Lung (tissue), 12 donors: ENCODE results near the gene OBSCN. TPM values are rescaled to one million over a fixed set of nuclear protein-coding genes. Genes with fewer than 3 reads are reported as not detected.

Experiments used
- ATAC-seq: fragments of 200-7000 bp; cut with Tn5 transposase; one replicate; pipeline ENCODE4 v1.9.1; 2020; ENCODE audit warnings: moderate number of reproducible peaks; ENCODE audit not compliant: insufficient read depth, low FRiP score
- DNase-seq, 3 donors: peaks; one replicate each; pipeline ENCODE4 v3.0.0-alpha.2; 2013 to 2017
- H3K27ac ChIP-seq, 2 donors: one replicate each; pipeline ENCODE4 v1.5.1; 2013; ENCODE audit warnings: mild to moderate bottlenecking in 2 of 2, moderate library complexity in 2 of 2, control low read depth in 1 of 2, inconsistent platforms in 1 of 2, low read depth in 1 of 2, low read length in 1 of 2
- H3K27me3 ChIP-seq, 3 donors: one replicate each; pipeline ENCODE4 v1.5.1; 2013; ENCODE audit warnings: low read length in 2 of 3; ENCODE audit not compliant: control insufficient read depth in 3 of 3, insufficient read depth in 3 of 3
- H3K36me3 ChIP-seq, 4 donors: one replicate each; pipeline ENCODE4 v1.5.1; 2013; ENCODE audit warnings: low read length in 4 of 4, mild to moderate bottlenecking in 1 of 4, moderate library complexity in 1 of 4; ENCODE audit not compliant: control insufficient read depth in 4 of 4, insufficient read depth in 4 of 4
- H3K4me1 ChIP-seq, 5 donors: one replicate each; pipeline ENCODE4 v1.5.1; 2013; ENCODE audit warnings: low read length in 5 of 5, mild to moderate bottlenecking in 2 of 5, moderate library complexity in 1 of 5; ENCODE audit not compliant: control insufficient read depth in 5 of 5, insufficient read depth in 5 of 5
- H3K4me3 ChIP-seq: one replicate; pipeline ENCODE4 v1.5.1; 2013; ENCODE audit warnings: mild to moderate bottlenecking, control low read depth, moderate library complexity
- H3K9ac ChIP-seq, 2 donors: one replicate each; pipeline ENCODE4 v1.5.1; 2013; ENCODE audit warnings: low read length in 2 of 2, control low read depth in 1 of 2; ENCODE audit not compliant: insufficient read depth in 1 of 2
- H3K9me3 ChIP-seq, 4 donors: one replicate each; pipeline ENCODE4 v1.5.1; 2013; ENCODE audit warnings: low read length in 3 of 4, mild to moderate bottlenecking in 1 of 4, moderate library complexity in 1 of 4; ENCODE audit not compliant: control insufficient read depth in 4 of 4, insufficient read depth in 3 of 4
- CTCF ChIP-seq: IDR thresholded peaks from 2 replicates; pipeline ENCODE4 v1.5.1; 2012; ENCODE audit warnings: mild to moderate bottlenecking; ENCODE audit errors: control extremely low read depth, extremely low read depth
- WGBS, 2 donors: extraction: QIAGEN DNeasy Blood & Tissue Kit; methylation state at CpG; one replicate each; pipeline ENCODE4 v1.1.7; 2013; 5-methylcytosine and 5-hydroxymethylcytosine counted together
- polyA plus RNA-seq, 2 donors: library from polyadenylated mRNA; stranded (reverse); fragments of 200-250 nt; gene quantifications; one replicate each; pipeline ENCODE4 v1.2.1, GENCODE V29; 2013
- total RNA-seq, 2 donors: library from RNA; depleted of rRNA in 1 of 2; stranded (reverse); fragments of >200 nt in 1 of 2; gene quantifications; one replicate each; pipeline ENCODE4 v1.2.1, GENCODE V29; 2014 to 2021
- donor health status: control.
- donor health status: control.
- donor health status: Bipolar disorder and iron deficiency.
- donor health status: healthy.
- donor health status: DM: yes; HTN: yes; CAD: no.

Gene OBSCN
- total and polyA plus RNA-seq, 4 donors: 5.1 to 47.3 (median 25.4) TPM

DNA sequence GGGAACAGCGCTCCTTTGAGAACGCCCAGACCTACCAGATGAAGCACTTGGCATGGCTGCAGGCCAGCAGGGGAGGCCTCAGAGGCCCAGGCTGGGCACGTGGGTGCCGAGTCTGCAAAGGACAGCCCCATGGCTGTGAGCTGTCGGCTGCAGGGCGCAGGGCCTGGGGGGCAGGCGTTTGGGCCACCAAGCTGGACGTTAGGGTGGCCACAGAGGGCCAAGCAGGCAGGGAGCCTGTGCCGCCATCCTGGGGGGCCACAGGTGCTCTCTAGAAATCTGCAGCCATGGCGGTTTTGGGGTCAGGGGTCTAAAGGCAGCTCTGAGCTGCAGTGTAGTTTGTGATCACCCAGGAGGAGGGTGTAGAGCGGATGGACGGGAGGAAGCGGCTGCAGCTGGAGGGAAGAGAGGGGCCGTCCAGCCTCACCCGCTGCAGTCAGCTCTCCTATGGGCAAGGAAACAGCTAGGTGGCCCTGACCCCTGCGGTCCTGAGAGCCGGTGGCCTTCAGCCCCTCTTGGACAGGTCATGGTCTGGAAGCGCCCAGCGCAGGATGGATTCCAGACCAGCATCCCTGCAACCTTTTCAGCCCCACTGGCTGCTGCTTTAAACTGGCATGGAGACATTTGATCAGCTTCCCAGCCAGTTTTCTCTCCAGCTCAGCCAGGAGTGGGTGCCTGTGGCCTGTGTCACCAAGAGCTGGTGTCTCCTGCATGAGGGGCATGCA lies 31.2 kb upstream of the OBSCN start:
- no peak overlapping the region for H3K4me3 ChIP-seq
- 74 to 75% methylated on average over 19 of the region's 19 CpGs for WGBS, 2 donors
- H3K9ac ChIP-seq: no peak overlapping the region
- TF ChIP-seq CTCF: no peak
- peaks cover 0 to 16% (median 10%) of the 10 kb centered on the region in 4 donors for H3K36me3 ChIP-seq
- no peaks in the 10 kb centered on the region for H3K27me3 ChIP-seq
- peaks cover 0 to 16% (median 0%) of the 10 kb centered on the region in 5 donors for H3K4me1 ChIP-seq
- DNase-seq (no peak), ATAC-seq (no peak)
- no peaks in the 10 kb centered on the region for H3K9me3 ChIP-seq
- H3K27ac ChIP-seq: peak overlapping the region in 1 of 2 donors; percentile 68

DNA sequence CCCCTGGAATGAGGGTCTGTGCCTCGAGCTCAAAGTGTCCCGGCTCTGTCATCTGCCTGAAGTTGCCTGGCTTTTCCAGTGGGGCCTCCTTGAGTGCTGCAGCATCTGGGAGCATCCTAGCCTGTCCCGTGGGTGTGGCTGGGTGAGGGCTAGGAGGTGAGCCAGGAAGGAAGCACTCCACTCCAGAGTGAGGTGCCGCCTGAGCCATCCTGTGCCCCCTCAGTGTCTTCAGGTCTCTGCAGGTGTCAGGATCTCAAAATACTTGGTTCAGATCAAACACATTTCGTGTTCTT lies 30.7 kb upstream of the OBSCN start:
- Histone ChIP-seq H3K36me3 (peaks cover 0 to 16% (median 10%) of the 10 kb centered on the region in 4 donors), H3K27me3 (no peaks in the 10 kb centered on the region), H3K4me1 (peaks cover 0 to 16% (median 0%) of the 10 kb centered on the region in 5 donors), H3K27ac (peak overlapping the region in 1 of 2 donors; percentile 68), H3K4me3 (no peak overlapping the region), H3K9me3 (no peaks in the 10 kb centered on the region), H3K9ac (no peak overlapping the region)
- 81 to 85% methylated on average over 5 of the region's 5 CpGs for WGBS, 2 donors
- ATAC-seq (no peak), DNase-seq (no peak)
- no peak for TF ChIP-seq CTCF

DNA sequence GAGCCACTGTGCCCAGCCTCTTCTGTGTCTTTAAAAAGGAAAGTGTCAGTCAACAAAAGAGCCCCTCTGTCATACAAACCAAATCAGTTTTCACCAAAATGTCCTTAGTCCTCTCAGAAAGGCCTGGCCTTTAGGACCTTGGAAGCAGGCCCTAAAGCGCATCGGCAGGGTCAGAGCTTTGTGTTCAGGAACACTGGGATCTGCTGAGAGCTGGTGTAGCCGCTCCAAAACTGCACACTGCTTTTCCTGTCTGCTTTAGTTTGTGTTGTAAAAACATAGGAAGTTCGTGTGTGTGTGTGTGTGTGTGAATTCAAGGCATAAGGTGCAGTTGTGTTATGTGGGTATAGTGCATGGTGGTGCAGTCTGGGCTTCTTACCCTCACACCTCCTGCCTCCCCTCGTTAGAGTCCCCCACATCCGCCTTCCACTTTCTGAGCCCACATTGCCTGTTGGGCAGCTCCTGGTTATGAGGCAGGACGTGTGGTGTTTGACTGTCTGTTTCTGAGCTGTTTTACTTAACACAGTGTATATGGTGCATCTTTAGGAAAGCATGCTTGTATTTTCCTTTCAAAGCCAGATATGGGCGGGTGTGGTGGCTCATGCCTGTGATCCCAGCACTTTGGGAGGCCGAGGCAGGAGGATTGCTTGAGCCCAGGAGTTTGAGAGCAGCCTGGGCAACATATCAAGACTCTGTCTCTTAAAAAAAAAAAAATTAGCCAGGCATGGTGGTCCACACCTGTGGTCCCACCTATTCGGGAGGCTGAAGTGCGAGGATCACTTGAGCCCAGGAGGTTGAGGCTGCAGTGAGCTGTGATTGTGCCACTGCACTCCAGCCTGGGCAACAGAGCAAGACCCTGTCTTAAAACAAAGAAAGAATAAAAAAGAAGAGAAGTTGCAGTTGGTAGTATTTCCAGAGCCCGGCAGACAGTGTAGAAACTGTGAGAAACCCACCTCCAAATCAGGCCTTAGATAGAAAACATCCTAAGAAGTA lies 29.8 kb upstream of the OBSCN start:
- Histone ChIP-seq H3K9me3 (no peaks in the 10 kb centered on the region), H3K4me1 (peaks cover 0 to 16% (median 0%) of the 10 kb centered on the region in 5 donors), H3K36me3 (peaks cover 0 to 16% (median 10%) of the 10 kb centered on the region in 4 donors), H3K27ac (peak overlapping the region in 1 of 2 donors; percentile 66), H3K27me3 (no peaks in the 10 kb centered on the region), H3K4me3 (no peak overlapping the region), H3K9ac (no peak overlapping the region)
- TF ChIP-seq CTCF: no peak
- DNase-seq (no peak), ATAC-seq (no peak)
- 68 to 71% methylated on average over 12 of the region's 12 CpGs for WGBS, 2 donors
